NCI-H2196 treated with DMSO at 0.1 percent for 48 hours (cell line): ENCODE results near the gene CRYGS.

Experiments used
- DNase-seq: peaks from one replicate; lab custom pipeline; 2025; ENCODE audit not compliant: unreplicated experiment; lab: John Stamatoyannopoulos, UW

CRYGS gene

GRCh38 chr3:186496016-186496415 lies 48.2 kb downstream of the CRYGS start:
- DNase-seq, result no peak

GRCh38 chr3:186493525-186494255 lies 50.5 kb downstream of the CRYGS start:
- DNase-seq, result no peak

DNA sequence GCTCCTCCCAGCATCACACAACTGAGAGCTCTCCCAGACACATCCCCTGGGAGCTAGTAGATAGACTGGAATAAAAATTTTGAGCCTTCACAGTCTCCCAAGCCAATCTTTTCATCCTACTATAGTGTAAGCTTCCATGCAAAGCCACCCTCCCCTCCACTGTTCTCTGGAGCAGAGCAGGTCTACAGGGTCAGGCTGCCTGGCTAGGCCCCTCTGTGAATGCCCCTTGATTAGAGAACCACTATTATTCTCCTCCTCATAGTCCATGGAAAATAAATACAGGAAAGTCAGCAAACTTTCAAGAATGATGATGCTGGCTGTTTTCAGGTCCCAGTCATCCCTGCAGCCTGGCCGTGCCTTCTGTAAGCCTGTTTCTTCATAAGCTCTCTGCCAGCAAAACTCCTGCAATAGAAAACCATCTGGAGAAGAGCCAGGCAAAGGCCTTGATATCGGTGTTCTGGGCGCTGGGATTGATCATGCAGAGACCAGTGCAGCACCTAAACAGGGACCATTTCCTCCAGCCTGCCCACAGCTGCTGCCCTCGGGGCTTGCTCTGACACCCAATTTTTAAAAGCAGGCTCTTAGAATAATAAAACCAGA lies 51.7 kb downstream of the CRYGS start:
- no peak for DNase-seq

- DNase-seq, result no peak
Observed at GRCh38 chr3:186489507-186489906, 54.7 kb downstream of the CRYGS start.
